Heart right ventricle (tissue), 16 donors: ENCODE results near the gene SH2D2A. TPM values are rescaled to one million over a fixed set of nuclear protein-coding genes. Genes with fewer than 3 reads are reported as not detected.

Experiments used
- ATAC-seq, 8 donors: fragments of 200-7000 bp; cut with Tn5 transposase; one replicate each; pipeline ENCODE4 v1.9.1; 2020; ENCODE audit warnings: mild to moderate bottlenecking in 8 of 8, moderate library complexity in 8 of 8, moderate number of reproducible peaks in 1 of 8
- DNase-seq, 2 donors: peaks; one replicate each; pipeline ENCODE4 v3.0.0-alpha.2; 2020
- H3K27ac ChIP-seq, 10 donors: fragments of 200-600 bp; sonication (generic) in 2 of 10; one replicate each; pipeline versions ENCODE4 v1.5.0 to v1.8.0; 2020 to 2022; ENCODE audit warnings: mild to moderate bottlenecking in 3 of 10
- H3K27me3 ChIP-seq, 7 donors: fragments of 200-600 bp; one replicate each; pipeline ENCODE4 v1.8.0; 2021 to 2022; ENCODE audit warnings: mild to moderate bottlenecking in 2 of 7
- H3K36me3 ChIP-seq, 9 donors: fragments of 200-600 bp; sonication (generic) in 1 of 9; one replicate each; pipeline versions ENCODE4 v1.5.0 to v1.8.0; 2020 to 2022; ENCODE audit warnings: mild to moderate bottlenecking in 2 of 9
- H3K4me1 ChIP-seq, 9 donors: fragments of 200-600 bp; sonication (generic) in 1 of 9; one replicate each; pipeline versions ENCODE4 v1.5.0 to v1.8.0; 2020 to 2022; ENCODE audit warnings: mild to moderate bottlenecking in 4 of 9
- H3K4me3 ChIP-seq, 10 donors: fragments of 200-600 bp; sonication (generic) in 2 of 10; one replicate each; pipeline versions ENCODE4 v1.5.0 to v1.8.0; 2020 to 2022; ENCODE audit warnings: mild to moderate bottlenecking in 7 of 10, moderate library complexity in 2 of 10
- H3K9me3 ChIP-seq, 11 donors: fragments of 200-600 bp in 10 of 11; sonication (generic) in 2 of 11; one replicate each; pipeline versions ENCODE4 v1.5.0 to v1.8.0; 2013 to 2022; ENCODE audit warnings: mild to moderate bottlenecking in 2 of 11, control low read depth in 1 of 11, moderate library complexity in 1 of 11
- WGBS, 2 donors: extraction: QIAGEN DNeasy Blood & Tissue Kit; methylation state at CpG; one replicate each; pipeline ENCODE4 v1.1.7; 2013; ENCODE audit warnings: inconsistent platforms in 1 of 2; 5-methylcytosine and 5-hydroxymethylcytosine counted together
- intact Hi-C, 10 donors: fragments of 100-400 bp; cut with DNase I; formaldehyde crosslinking; loops; one replicate each; pipeline versions ENCODE4 v1.11.1 to v1.14.2; 2022
- long read RNA-seq, 3 donors: library from polyadenylated mRNA; unstranded; transcript quantifications; one replicate each; pipeline ENCODE4 v2.0.0, GENCODE V29; 2020 to 2021
- polyA plus RNA-seq, 2 donors: library from polyadenylated mRNA; stranded (reverse); fragments of 200-250 nt; gene quantifications; one replicate each; pipeline ENCODE4 v1.2.3, GENCODE V29; 2013
- total RNA-seq, 10 donors: library from RNA; stranded (reverse); fragmentation: NEBNext Ultra II Directional in 3 of 10; extraction: Animal tissue kit (Norgen Biotek cat#: 25700) in 3 of 10; gene quantifications; one replicate each; pipeline versions ENCODE4 v1.2.1 to v1.2.4, GENCODE V29; 2021 to 2023
- TF ChIP-seq, protein P1 (sequence below), 9 donors: fragments of 200-600 bp; sonication (generic) in 2 of 9; IDR thresholded peaks; one replicate each; pipeline versions ENCODE4 v1.5.0 to v1.8.0; 2021 to 2022; ENCODE audit warnings: antibody characterized with exemption in 9 of 9, mild to moderate bottlenecking in 5 of 9, moderate library complexity in 1 of 9
- donor health status: Arrhythmogenic right ventricular cardiomyopathy.
- donor health status: ischemic (EF 13 %, LVEDD 7.1; RV severe dilation, severe dysfunction).
- donor health status: healthy with polysubstance abuse.
- donor health status: DM: no; HTN: yes; CAD: no.
- donor health status: DM: no; HTN: no; CAD: no.
- donor health status: ischemic (EF 25% LVEDD 6.9; RV normal size, moderate dysfunction).
- donor health status: ischemic (EF 25% LVEDD 5.7; RV mildly dilated, moderate dysfunction).
- donor health status: healthy.
- donor health status: DM: yes; HTN: yes; CAD: no.
- donor health status: Ischemic cardiomyopathy.
- donor health status: ischemic (EF 35%, LVEDD 5.7; RV mildly dilated, moderate dysfunction).
- donor health status: nonischemic (EF 11% LVEDD 7.7; RV severe dilation, severe dysfunction).
- donor health status: DM: yes; HTN: yes; CAD: no.
- donor health status: PGD.
- donor health status: ischemic (EF 29% LVEDD 5.4; RV normal size, mild dysfunction).
- donor health status: nonischemic (EF 23%, LVEDD 6.1; RV moderate dilation, normal function).

Gene SH2D2A
- 1 to 10 TPM in 3 of 10 donors, under 1 TPM in 6, not detected in 1; 0.50 to 4.4 (median 0.80) TPM for total RNA-seq
- polyA plus RNA-seq: 1 to 10 TPM in 1 of 2 donors, under 1 TPM in 1; 0.96 to 1.0 TPM
- long read RNA-seq, donor 1, partial matches to known transcripts: 0 of 1 reads
- long read RNA-seq, donor 1, other reads (novel, unspliced or antisense): 1 of 1 reads
- long read RNA-seq, donor 2, partial matches to known transcripts: 1 of 1 reads
- long read RNA-seq, donor 2, other reads (novel, unspliced or antisense): 0 of 1 reads
- long read RNA-seq, donor 3, partial matches to known transcripts: 1 of 1 reads
- long read RNA-seq, donor 3, other reads (novel, unspliced or antisense): 0 of 1 reads

DNA sequence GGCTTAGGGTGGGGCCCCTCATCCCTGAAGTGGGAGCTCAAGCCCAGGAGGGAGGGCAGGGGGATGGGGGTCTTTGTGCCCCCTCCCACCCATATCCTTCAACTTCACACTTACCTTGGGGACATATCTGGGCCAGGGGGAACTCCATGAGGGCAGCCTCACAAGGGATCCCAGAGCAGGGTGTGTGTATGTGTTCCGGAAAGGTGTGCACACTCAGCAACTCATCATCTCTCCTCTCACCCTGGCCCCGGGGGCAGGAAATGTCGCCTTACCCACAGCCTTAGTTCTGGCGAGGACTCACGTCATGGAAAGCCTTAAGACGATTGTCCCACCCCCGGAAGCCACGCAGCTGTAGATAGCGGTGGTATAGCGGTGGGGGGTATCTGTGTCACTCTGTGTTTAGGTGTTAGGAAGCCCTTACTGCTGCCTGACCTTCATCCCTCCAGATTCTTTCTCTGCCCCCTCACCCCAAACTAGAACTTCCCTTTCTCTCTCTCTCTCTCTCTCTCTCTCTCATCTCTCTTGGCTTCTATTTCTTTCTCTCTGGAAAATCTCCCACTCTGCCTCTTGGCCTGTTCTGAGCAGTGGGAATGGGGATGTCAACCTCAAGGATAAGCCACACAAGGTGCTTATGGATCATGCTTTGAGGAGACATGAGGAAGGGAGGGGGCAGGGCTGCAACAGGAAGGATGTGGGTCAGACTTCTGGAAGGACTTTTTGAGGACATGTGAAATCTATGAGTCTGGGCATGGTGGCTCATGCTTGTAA, at the start of gene SH2D2A:
Gene SH2D2A (minus strand): TSS at position 288 of the 768 bp plus-strand sequence. CDS start 140 bp downstream, at position 148.
- Histone ChIP-seq H3K4me1 (peaks cover 12 to 51% (median 23%) of the 10 kb centered on the region in 9 donors), H3K27me3 (peaks cover 0 to 15% (median 4%) of the 10 kb centered on the region in 7 donors), H3K4me3 (peak within 1 kb of the TSS; percentile 1 to 56 (median 43)), H3K9me3 (no peaks in the 10 kb centered on the region), H3K36me3 (peaks cover 0 to 11% (median 0%) of the 10 kb centered on the region in 9 donors), H3K27ac (peak within 1 kb of the TSS; percentile 65 to 93 (median 77))
- 27 to 35% methylated on average over 10 of the region's 10 CpGs for WGBS, 2 donors
- ATAC-seq: peak; percentile 32 to 58 (median 51)
- TF ChIP-seq, protein P1, sequence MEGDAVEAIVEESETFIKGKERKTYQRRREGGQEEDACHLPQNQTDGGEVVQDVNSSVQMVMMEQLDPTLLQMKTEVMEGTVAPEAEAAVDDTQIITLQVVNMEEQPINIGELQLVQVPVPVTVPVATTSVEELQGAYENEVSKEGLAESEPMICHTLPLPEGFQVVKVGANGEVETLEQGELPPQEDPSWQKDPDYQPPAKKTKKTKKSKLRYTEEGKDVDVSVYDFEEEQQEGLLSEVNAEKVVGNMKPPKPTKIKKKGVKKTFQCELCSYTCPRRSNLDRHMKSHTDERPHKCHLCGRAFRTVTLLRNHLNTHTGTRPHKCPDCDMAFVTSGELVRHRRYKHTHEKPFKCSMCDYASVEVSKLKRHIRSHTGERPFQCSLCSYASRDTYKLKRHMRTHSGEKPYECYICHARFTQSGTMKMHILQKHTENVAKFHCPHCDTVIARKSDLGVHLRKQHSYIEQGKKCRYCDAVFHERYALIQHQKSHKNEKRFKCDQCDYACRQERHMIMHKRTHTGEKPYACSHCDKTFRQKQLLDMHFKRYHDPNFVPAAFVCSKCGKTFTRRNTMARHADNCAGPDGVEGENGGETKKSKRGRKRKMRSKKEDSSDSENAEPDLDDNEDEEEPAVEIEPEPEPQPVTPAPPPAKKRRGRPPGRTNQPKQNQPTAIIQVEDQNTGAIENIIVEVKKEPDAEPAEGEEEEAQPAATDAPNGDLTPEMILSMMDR (IDR thresholded peaks at IDR 0.05): no peak
- DNase-seq: peak; percentile 45 to 70
- intact Hi-C loops: loop anchor here in 1 of 10 donors (5.0 kb wide), 1 partner anchor 41 kb away; the partner anchor contains the start of gene INSRR

DNA sequence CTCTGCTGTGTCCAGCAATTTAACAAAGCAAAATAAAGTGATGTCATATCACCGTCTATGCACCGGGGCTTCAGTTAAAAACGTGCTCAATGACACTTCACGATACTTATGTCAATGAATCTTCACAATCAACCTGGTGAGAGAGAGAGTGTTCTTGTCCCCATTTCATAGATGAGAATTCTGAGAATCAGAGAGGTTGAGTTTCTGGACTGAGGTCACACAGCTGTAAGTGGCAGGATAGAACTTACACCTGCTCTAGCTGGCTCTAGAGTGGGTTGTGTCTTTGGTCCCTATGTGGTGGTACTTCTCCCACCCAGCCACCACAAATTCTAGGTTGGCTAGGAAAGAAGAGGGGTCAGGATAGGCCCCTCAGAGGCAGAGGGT, 49.2 kb upstream of the SH2D2A start:
- peaks cover 0 to 5% (median 4%) of the 10 kb centered on the region in 9 donors for H3K4me1 ChIP-seq
- no peaks in the 10 kb centered on the region for H3K36me3 ChIP-seq
- ATAC-seq (no peak), DNase-seq (no peak)
- no peak overlapping the region for H3K27ac ChIP-seq
- H3K27me3 ChIP-seq: peaks cover 5 to 52% (median 41%) of the 10 kb centered on the region in 7 donors
- intact Hi-C loops: loop anchor here in 4 of 10 donors (10.0 kb wide), 2 partner anchors 171 to 181 kb away; no protein-coding TSS in a partner anchor
- H3K4me3 ChIP-seq: no peak overlapping the region
- 82 to 87% methylated on average over 4 of the region's 4 CpGs for WGBS, 2 donors
- no peaks in the 10 kb centered on the region for H3K9me3 ChIP-seq
- TF ChIP-seq, protein P1 (IDR thresholded peaks at IDR 0.05): no peak

DNA sequence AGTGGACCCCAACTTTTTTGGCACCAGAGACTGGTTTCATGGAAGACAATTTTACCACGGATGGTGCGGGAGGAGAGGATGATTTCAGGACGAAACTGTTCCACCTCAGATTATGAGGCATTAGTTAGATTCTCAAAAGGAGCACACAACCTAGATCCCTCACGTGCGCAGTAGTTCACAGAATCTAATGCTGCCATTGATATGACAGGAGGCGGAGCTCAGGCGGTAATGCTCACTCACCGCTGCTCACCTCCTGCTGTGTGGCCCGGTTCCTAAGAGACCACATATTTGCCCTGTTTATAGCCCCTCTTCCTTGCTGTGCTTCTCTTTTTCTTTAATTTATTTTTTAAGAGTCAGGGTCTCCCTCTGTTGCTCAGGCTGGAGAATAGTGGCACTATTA, 48.6 kb upstream of the SH2D2A start:
- ATAC-seq (no peak), DNase-seq (no peak)
- Histone ChIP-seq H3K4me3 (no peak overlapping the region), H3K27me3 (peaks cover 8 to 58% (median 47%) of the 10 kb centered on the region in 7 donors), H3K27ac (no peak overlapping the region), H3K9me3 (no peaks in the 10 kb centered on the region), H3K36me3 (no peaks in the 10 kb centered on the region), H3K4me1 (peaks cover 3 to 11% (median 10%) of the 10 kb centered on the region in 9 donors)
- intact Hi-C loops: loop anchor here in 4 of 10 donors (10.0 kb wide), 2 partner anchors 170 to 180 kb away; no protein-coding TSS in a partner anchor
- 88 to 89% methylated on average over 9 of the region's 9 CpGs for WGBS, 2 donors
- TF ChIP-seq, protein P1 (IDR thresholded peaks at IDR 0.05): no peak

DNA sequence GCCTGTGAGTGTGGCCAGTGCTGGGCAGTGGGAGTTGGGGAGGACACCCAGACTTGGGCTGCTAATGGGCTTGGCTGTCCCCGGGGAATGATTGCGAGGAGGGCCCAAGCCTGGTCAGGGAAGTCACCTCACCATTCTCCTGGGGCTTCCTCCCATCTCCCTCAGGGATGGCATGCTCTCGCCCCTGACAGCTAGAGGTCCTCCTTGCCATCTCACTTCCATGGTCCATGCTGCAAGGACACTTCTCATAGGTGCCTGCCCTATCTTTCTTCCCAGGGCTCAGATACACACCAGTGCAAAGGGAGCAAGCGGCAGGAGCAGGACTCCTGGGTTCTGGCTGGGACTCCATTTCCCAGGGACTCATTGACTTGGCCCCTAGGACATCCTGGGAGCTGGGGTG, 48.1 kb upstream of the SH2D2A start:
- 81 to 84% methylated on average over 4 of the region's 4 CpGs for WGBS, 2 donors
- DNase-seq: no peak
- ATAC-seq: no peak
- Histone ChIP-seq H3K27ac (no peak overlapping the region), H3K9me3 (no peaks in the 10 kb centered on the region), H3K4me3 (no peak overlapping the region), H3K36me3 (no peaks in the 10 kb centered on the region), H3K4me1 (peaks cover 3 to 16% (median 14%) of the 10 kb centered on the region in 9 donors), H3K27me3 (peaks cover 8 to 62% (median 52%) of the 10 kb centered on the region in 7 donors)
- intact Hi-C loops: loop anchor here in 5 of 10 donors (5.0 to 10.0 kb wide), 4 partner anchors 62 to 180 kb away; no protein-coding TSS in a partner anchor
- TF ChIP-seq, protein P1 (IDR thresholded peaks at IDR 0.05): no peak
